Gastrocnemius medialis (tissue), 4 donors: ENCODE data around the gene CHI3L1.

ENCODE experiments used
- CTCF ChIP-seq, 5 experiments: fragments of 450-650 bp in 3 of 5; fragments of 200-600 bp in 2 of 5; sonication (generic) in 2 of 5; IDR thresholded peaks in 4 of 5; conservative IDR thresholded peaks in 1 of 5; 1 replicate in 4 of 5; 2 replicates in 1 of 5; pipeline ENCODE4 v1.5.1; 2016 to 2019; ENCODE audit warnings: antibody characterized with exemption in 5 of 5, mild to moderate bottlenecking in 3 of 5, moderate library complexity in 3 of 5
- POLR2A ChIP-seq, 2 donors: fragments of 450-650 bp; IDR thresholded peaks; one replicate each; pipeline ENCODE4 v1.6.1; 2017; ENCODE audit warnings: antibody characterized with exemption in 2 of 2, mild to moderate bottlenecking in 2 of 2, moderate library complexity in 2 of 2

- TF ChIP-seq CTCF (IDR thresholded peaks at IDR 0.05 in 4 of 5, conservative IDR thresholded peaks at IDR 0.05 in 1 of 5) (no peak), POLR2A (IDR thresholded peaks at IDR 0.05) (no peak)
Observed at GRCh38 chr1:203183828-203184227, 2.7 kb downstream of the CHI3L1 start.
